SKM-1 (cell line): ENCODE measurements around the gene RASSF5.

Source experiments
- DNase-seq: peaks from one replicate; lab custom pipeline; 2025; ENCODE audit not compliant: unreplicated experiment; lab: John Stamatoyannopoulos, UW

RASSF5 gene

DNA sequence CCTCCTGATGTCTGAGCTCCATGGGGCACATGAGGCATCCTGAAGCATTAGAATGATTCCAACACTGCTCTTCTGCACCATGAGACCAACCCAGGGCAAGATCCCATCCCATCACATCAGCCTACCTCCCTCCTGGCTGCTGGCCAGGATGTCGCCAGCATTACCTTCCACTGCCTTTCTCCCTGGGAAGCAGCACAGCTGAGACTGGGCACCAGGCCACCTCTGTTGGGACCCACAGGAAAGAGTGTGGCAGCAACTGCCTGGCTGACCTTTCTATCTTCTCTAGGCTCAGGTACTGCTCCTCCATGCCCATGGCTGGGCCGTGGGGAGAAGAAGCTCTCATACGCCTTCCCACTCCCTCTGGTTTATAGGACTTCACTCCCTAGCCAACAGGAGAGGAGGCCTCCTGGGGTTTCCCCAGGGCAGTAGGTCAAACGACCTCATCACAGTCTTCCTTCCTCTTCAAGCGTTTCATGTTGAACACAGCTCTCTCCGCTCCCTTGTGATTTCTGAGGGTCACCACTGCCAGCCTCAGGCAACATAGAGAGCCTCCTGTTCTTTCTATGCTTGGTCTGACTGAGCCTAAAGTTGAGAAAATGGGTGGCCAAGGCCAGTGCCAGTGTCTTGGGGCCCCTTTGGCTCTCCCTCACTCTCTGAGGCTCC is 11.1 kb upstream of the RASSF5 start:
- DNase-seq, result no peak

DNA sequence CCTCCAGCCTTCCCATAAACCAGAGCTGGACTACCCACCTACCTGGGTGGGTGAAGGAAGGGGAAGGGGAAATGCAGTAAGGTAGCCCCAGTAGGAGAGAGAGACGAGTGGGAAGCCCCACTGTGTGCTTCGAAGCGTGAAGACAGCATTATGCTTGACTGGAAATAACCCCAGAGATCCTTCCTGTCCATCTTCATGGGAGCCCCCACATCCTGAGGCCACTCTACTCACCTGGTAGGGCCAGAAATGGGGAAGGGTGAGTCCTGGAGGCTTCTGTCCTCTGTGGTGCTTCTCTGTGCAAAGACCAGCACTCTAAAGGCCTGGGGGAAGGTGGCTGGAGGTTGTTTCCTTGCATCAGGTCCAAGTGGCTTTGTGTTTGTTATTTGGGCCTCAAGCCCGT is 10.0 kb upstream of the RASSF5 start:
- no peak for DNase-seq

DNA sequence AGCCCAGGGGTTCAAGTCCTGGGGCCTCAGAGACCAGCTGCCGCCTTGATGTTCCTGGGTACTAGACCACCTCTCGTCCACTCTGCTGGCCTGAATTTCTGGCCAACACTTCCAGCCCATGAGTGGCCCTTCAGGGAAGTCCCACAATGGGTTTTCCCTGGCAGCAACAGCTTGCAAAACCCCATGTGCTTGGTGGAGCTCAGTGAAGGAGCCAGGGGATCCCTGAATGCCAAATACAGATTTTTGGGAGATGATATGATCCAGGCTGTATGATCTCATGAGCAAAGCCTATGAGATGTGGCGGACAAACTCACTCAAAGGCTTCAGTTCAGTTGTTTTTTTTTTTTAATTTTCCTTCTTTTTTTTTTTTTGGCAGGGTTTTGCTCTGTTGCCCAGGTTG is 9.6 kb upstream of the RASSF5 start:
- DNase-seq, result no peak

DNA sequence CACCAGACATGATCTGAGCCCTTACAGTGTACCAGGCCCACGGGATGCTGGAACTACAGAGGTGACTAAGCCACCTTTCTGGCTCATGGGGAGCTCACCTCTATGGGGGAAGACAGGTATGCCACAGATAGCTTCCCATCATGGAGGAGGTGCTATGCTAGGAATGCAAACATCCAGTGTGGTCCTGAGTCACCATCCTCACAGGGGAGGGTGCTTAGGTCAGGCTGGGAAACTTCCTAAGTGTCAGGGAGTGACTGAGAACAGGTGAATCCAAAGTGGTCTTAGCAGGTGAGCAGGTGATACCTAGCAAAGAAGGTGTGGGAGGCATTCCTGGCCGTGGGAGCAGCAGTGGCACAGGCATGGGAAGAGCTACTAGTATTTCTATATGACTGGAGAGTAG is 8.6 kb upstream of the RASSF5 start:
- no peak for DNase-seq

DNA sequence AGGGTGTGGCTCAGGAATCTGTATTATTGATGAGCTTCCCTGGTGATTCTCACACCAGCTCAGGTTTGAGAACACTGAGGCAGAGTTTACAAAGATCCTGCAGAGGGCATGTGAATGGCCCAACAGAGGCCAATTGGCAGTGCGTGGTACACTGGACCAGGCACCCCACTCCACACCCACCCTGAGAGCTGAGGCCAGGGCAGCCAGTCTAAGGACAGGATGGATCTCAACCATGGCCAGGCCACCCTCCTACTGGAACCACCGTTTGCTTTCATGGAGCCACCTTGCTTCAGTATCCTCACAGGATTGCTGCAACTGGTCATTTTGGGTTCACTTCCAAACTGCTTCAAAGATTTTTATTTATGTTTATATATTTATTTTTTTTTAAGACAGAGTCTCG is 7.3 kb upstream of the RASSF5 start:
- no peak for DNase-seq

DNA sequence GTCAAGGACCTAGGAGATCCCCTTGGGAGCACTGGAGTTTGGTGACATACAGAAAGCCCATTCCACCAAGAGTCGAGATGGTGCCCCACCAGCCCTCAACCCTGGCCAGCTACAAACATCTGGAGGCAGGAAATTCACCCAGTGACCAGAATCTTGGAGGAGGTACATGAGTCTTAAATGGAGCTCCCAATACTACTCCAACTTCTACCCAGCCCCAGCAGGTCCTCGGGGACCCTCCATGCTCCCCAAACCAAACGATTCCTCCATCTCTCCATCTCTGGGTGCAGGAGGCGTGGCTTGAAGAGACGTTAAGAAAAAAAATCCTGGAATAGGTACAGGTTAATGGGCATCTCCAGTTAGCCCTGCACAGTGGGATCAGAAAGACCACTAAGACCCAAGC is 5.5 kb upstream of the RASSF5 start:
- no peak for DNase-seq

DNA sequence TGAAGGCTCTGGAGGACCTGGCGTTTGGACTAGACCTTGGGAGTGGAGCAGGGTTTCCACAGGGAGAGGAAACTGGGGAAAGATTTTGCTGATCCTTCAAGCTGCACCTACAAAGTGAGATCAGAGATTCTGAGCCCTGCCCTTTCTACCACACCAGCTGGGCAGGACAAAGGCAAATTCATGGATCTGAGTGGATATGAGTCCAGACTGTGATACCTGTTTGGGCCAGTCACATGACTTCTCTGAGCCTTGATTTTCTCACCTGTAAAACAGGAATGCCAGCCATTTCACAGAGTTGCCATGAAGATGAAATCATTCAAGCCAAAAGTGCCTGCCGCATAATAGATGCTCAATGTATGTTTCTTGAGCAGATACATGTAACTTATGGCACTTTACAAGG is 4.9 kb upstream of the RASSF5 start:
- no peak for DNase-seq

DNA sequence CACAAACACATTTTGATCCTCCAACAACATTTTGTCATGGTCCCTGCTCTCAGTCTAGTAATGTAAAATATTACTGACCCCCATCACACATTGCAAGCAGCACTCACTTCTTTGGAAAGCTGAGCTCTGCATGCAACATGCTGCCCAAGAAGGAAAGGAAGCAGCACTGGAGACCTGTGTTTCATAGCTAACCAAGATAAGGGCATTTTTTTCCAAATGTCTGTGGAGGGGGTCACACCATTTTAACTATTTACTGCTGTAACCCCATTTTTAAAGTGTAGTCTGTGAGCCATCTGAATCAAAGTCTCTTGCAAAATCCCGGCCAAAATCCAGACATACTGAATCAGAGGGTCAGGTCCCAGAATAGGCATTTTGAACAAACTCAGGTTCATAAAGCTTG is 4.5 kb upstream of the RASSF5 start:
- DNase-seq, result no peak

DNA sequence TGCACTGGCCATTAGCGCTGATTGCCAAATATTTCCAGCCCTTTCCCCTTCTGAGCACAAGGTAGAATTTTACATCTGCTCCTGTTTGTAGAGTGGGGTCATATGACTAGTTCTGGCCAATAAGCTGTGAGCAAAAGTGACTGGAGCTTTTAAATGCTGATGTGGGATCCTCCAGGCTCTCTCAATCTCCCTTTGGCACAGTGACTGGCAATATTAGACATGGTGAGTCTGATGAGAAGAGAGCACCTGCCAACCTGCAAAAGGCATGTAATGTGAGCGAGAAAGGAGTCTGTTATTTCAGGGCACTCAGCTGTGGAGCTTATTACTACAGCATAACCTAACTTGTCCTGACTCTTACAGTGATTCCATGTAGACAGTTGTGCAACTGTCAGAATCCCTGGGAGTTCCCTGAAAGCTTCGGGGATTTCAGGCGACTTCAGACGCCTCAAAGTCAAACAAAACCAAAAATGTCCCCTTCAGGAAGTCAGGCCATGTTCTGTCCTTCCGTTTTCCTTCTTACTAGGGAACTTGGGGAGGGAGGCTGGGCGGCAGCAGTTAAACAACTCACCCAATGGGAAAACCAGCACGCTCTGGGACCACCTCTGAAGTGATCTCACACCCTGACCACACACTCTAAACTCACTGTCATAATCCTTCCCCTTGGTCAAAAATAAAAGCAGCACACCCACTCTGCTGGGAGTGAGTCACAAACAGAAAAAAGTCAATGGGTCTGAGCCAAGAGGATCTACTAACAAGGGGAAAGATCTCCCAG is 3.6 kb upstream of the RASSF5 start:
- peak; percentile 97 for DNase-seq

DNA sequence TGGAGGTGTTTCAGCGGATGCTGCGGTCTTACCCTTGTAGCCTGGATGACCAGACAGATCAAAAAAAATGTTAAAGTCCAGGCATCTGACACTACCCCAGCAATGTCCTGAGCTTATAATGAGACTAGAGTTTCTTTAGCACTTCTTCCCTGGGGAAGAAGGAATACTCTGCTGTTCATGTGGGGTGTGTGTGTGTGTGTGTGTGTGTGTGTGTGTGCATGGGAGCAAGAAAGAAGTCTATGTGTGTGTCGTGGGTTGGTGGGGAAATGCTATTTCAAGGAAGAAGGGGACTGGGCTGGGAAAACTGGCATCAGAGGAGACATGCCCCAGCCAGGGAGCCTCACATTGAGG is 3.0 kb upstream of the RASSF5 start:
- DNase-seq, result no peak

DNA sequence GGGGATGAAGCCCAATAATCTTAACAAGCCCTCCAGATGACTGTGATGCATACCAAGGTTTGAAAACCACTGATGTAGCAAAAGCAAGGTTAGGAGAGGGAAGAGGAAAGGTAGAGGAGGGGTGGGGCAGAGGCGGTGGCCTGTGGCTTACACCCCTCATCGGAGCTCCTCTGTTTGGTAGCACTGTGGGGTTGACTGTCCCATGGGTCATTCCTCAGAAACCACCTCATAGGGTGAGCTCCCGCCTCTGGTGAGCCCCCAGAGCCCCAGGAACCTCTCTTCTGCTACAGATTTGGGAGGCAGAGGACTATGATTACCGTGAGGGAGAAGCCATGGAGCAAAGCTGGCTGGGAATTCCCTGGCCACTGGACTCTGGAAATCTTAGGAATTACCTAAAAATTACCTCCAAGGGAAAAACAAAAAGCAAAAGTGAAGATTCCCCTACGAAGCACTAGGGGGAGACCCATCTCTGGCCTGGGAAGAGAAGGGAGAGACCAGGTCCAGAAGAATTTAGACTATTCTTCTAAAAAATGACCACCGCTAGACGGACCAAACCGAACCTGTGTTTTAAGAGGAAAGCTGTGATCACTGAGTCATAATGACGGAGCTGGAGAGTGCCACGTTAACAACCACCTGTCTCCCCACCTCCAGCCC is 1.5 kb upstream of the RASSF5 start:
- DNase-seq, result no peak

DNA sequence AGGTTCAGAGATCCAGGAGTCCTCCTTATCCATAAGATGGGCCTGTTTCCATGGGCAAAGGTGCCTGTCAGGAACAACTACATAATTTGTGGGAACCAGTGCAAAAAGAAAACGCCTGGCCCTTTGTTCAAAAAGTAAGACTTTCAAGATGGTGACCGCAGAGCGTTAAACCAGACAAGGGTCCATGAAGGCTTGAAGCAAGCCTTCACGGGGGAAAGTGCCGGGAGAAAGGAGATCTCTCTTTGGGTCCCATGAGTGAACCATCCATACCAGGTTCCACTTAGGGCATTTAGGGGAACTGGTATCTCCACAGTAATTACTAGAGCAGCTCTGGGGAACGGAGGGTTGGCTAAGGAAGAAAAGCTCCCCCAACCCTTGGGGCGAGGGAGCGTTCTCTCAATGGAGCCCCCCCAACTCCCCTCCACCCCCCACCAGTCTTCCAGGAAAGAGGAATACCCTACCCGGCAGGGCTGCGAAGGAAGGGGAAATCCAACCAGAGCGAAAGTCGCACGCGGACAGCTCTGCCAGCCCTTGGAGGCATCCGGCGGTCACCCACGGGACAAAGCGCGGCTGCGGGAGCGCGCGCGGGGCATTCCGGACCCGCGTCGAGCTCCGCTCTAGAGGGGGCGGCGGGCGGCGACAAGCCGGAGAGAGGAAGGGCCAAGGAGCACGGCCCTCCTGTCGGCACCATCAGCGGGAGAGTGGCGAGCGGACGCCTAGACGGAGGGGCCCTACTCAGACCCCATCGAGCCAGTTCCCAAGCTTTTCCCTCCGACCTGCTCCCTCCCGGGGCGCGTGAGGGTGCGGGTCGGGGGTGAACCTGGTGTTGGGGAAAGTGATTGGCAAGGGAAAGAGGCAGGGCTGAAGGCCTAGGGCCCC is 687 bp upstream of the RASSF5 start:
- DNase-seq, result no peak

DNA sequence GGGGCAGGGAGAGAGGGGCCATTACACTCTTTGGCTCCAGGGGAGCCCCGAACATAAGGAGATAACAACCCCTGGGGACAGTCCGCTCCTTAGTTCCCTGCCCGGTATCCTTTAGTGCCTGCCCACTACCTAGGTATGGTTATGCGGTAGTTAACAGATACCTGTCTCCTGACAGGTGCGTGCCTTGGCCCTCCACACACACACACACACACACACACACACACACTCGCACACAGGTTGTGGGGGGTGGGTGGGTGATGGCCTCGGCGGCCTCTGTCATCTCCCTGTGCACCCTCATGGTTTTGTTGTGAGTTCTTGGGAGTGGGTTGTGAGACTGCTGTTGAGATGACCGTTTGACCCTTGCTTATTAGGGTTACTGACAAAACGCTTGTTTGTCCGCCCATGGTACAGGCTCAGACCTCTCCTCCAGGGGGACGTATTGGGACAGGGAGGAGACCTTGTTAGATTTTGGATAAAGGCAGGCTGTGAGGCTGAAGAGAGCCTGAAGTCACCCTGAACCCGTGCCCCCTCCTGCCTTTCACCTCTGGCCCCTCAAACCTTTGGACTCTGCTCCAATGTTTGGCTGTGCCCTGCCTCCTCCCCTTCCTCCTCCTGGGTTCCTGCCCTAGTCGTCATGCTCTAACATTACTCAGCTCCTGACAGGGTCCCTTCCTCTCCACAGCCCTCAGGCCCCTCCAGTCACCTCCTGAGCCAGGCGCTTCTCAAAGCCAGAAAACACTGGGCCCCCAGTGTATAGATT is 979 bp downstream of the RASSF5 start:
- no peak for DNase-seq

DNA sequence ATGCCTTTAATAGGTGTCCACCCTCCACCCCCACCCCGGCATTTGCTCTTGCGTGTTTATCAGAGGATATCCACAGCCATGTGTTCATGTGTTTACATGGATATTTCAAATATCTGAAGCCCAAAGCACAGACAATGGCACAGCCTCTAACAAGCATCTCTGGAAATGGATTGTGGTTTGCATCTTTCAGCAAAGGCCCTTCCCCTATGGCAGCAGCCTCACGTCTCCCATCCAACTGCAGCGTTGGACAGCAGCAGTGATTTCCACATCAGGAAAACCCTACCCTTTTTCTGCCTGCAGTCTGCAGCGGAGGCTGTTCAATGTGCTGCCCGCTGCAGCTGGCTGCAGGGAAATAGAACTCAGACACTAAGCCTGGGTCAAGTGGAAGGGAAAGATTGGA is 1.6 kb downstream of the RASSF5 start:
- DNase-seq, result no peak

DNA sequence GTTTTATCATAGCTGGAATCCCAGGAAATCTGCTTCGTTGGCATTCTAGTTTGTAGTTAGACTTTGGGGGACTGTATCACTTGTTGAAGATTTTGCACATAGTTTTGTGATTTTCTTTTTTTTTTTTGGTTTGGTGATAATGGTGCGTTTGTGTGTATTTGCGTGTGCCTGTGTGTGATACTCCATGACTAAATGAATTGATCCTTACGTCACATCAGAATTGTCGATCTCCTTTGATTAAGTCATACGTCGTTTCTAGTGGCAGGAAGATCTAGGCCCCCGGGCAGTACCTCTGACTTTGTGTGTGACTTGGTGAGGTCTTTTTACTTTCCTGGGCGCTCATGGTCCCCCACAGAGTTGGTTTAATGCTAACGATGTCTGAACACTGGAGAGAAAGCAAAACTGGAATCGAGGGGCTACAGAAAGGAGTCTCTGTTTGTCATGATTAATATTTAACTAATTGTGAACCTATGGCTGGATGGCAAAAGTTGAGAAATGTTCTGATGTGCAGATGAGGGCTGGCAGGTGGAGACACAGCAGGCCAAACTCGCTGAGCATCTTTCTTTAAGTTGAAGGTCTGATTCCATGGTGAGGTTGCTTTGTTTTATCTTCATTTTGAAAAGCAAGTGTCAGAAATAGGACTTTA is 2.4 kb downstream of the RASSF5 start:
- DNase-seq, result no peak

DNA sequence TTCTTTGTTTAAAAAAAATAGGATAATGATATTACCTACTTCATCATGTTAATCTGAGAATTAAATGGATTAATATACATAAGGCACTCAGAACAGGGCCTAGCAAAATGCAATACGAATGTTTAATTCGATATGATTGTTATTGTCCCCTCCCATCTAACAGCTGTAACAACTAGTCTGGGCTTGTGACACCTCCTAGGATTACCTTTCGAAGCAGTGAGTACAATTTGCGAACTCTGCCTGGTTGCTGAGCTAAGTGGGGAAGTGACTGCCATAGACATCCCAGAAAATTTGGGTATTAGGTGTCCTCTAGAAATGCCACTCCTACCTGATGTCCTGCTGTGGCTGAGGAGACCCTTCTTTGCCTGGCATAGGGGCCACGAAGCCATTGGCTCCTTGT is 3.0 kb downstream of the RASSF5 start:
- no peak for DNase-seq

DNA sequence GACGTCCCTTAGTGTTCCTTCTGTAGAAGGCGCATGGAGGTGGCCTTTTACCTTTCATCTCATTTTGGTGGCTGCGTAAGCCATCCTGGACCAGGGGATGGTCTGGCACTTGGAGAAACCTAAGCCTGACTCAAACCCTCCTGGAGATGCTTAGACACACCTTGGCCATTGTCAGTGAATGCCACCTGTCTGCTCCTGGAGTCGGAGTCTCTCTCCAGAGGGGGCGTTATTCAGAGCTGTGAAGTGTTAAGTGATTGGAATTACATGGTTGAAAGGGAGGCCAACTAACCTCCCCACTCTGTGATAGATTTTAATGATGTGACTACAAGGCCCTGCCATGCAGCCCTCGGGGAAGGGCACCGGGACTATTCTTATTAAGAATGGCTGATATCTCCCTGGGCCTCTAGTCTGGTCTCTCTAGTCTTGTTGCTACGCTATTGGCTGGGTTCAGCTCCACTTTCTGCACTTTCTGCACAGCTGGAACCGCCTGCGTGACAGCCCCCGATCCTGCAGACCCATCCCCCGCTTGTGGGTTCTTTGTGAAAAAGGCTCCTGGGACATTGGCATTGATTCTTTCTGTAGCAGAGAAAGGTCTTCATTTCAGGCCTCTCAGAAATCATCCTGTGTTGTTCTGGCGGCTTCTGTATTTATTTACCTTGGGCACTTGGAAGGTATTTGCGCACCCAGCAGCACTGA is 4.2 kb downstream of the RASSF5 start:
- no peak for DNase-seq

DNA sequence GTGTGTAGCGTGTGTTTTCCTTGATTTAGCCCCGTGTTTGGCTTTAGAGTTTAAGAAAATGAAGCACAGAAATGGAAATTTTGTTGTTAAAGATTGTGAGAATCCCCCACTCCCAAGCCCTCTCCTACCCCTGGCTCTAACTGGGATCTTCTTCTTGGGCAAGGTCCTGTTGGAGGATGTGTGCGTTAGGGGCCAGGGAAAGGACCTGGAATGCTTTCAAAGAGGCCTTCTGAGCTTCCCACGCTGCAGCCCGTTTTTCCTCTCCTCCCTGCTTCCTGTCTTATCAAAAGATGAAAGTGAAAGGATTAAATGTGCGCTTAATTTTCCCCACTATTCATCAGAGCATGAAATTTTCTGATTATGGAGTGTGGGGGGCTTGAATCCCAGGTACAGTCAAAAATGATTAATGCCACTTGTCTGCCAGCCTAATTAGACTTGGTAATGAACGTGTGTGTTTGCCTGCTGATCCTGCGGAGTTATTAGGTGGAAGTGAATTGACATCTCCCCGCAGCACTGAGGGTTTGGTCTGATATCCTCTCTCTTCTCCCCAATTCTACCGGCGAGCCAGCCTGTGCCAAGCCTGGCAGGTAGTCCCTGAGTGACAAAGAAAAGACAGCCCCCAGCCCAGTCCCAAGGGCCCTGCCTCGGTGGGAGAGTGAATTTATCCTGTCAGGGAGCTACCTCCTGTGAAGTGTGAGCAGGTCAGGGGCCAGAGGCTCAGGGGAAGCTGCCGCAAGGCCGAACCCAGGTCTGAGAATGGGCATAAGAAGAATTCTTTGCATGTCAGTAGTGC is 4.9 kb downstream of the RASSF5 start:
- DNase-seq, result no peak

DNA sequence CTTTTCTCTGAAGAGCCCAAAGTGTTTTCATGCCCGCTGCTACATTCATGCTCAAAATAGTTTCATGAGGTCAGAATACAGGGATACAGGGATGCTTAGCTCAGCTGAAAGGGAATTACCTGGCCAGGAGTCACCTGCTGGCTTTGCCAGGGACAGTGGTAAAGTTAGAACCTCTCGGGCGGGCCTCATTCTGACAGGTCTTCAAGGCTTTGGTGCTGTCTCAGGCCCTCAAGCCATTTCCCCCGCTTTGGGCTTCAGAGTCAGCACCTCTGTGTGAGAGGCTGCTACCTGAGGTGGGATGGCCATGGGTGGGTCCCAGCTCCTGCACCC is 5.5 kb downstream of the RASSF5 start:
- DNase-seq, result no peak
